HepG2 (cell line): ENCODE data around the gene HIGD1C. TPM values are rescaled to one million over a fixed set of nuclear protein-coding genes. Genes with fewer than 3 reads are reported as not detected.

Experiments
- ATAC-seq: fragments of 200-7000 bp; cut with Tn5 transposase; 3 replicates; pipeline ENCODE4 v1.9.1; 2020; ENCODE audit warnings: mild to moderate bottlenecking, moderate library complexity
- BruUV-seq: library from RNA; stranded (reverse); fragments of 400-500 nt; replicated peaks from 2 replicates; lab custom pipeline; 2021; lab: Mats Ljungman, UMichigan
- CTCF ChIA-PET: fragments of 300-600 bp; formaldehyde crosslinking; extraction: SDS; loops from one replicate; lab custom pipeline; 2021; ENCODE audit warnings: low total read pairs, inconsistent platforms, low intra/inter-chr PET ratio; lab: Yijun Ruan, JAX
- POLR2A ChIA-PET: fragments of 350-600 bp; sonication (Branson Sonifier 250); formaldehyde crosslinking; loops from one replicate; lab custom pipeline; 2020; ENCODE audit warnings: antibody characterized with exemption, inconsistent platforms; lab: Yijun Ruan, JAX
- DNase-seq: peaks from one replicate; pipeline ENCODE4 v3.0.0-alpha.2; 2015; ENCODE audit warnings: low spot score
- FAIRE-seq: peaks from 3 replicates; lab custom pipeline; 2011; peaks lifted over from hg19 to GRCh38; lab: Jason Lieb, UNC
- H2AFZ ChIP-seq: one replicate; pipeline ENCODE4 v1.6.1; 2011; ENCODE audit warnings: low read length, inconsistent platforms
- H3K27ac ChIP-seq: fragments of 300-600 bp; 3 replicates; pipeline ENCODE4 v1.8.0; 2011; ENCODE audit warnings: mixed run types, mild to moderate bottlenecking, mixed read lengths, low read length, inconsistent platforms; ENCODE audit not compliant: insufficient read depth; ENCODE audit errors: extremely low read length
- H3K27me3 ChIP-seq, 2 experiments: fragments of 200-600 bp in 1 of 2; 2 replicates in 1 of 2; 3 replicates in 1 of 2; pipeline versions ENCODE4 v1.6.0 to v1.8.0; 2011; ENCODE audit warnings: low read length in 2 of 2, mild to moderate bottlenecking in 2 of 2, moderate library complexity in 2 of 2, inconsistent platforms in 1 of 2; ENCODE audit not compliant: insufficient read depth in 2 of 2, control insufficient read depth in 1 of 2
- H3K36me3 ChIP-seq, 2 experiments: fragments of 200-600 bp in 1 of 2; replicated peaks in 1 of 2; 2 replicates in 1 of 2; 3 replicates in 1 of 2; pipeline versions ENCODE4 v1.5.1 to v1.8.0; 2011; ENCODE audit warnings: low read length in 2 of 2, inconsistent platforms in 1 of 2; ENCODE audit not compliant: insufficient read depth in 2 of 2, control insufficient read depth in 1 of 2
- H3K4me1 ChIP-seq: 2 replicates; pipeline ENCODE4 v1.5.1; 2012; ENCODE audit warnings: low read length, inconsistent platforms; ENCODE audit not compliant: insufficient read depth
- H3K4me2 ChIP-seq: 2 replicates; pipeline ENCODE4 v1.6.0; 2011; ENCODE audit warnings: low read depth, low read length, inconsistent platforms
- H3K4me3 ChIP-seq, 3 experiments: fragments of 200-600 bp in 1 of 3; sonication (generic), shearing (Covaris generic) in 1 of 3; replicated peaks in 1 of 3; 2 replicates each; pipeline ENCODE4 v1.5.1; 2011 to 2016; ENCODE audit warnings: low read length in 3 of 3, inconsistent platforms in 2 of 3, low read depth in 2 of 3, mild to moderate bottlenecking in 2 of 3, control low read depth in 1 of 3, mixed read lengths in 1 of 3; ENCODE audit not compliant: insufficient read depth in 1 of 3
- H3K79me2 ChIP-seq: one replicate; pipeline ENCODE4 v1.6.1; 2011; ENCODE audit warnings: low read length, inconsistent platforms; ENCODE audit not compliant: insufficient read depth
- H3K9ac ChIP-seq: 2 replicates; pipeline ENCODE4 v1.6.0; 2011; ENCODE audit warnings: mild to moderate bottlenecking, low read depth, low read length, inconsistent platforms; ENCODE audit not compliant: insufficient read depth
- H3K9me3 ChIP-seq: 2 replicates; pipeline ENCODE4 v1.5.1; 2012; ENCODE audit warnings: mild to moderate bottlenecking, low read length
- H4K20me1 ChIP-seq: 2 replicates; pipeline ENCODE4 v1.6.0; 2011; ENCODE audit warnings: inconsistent platforms, mild to moderate bottlenecking, low read length, moderate library complexity; ENCODE audit not compliant: insufficient read depth
- HOXA7 ChIP-seq: sonication (generic); formaldehyde crosslinking; IDR thresholded peaks from 2 replicates; pipeline ENCODE4 v1.8.1; 2022; ENCODE audit warnings: mild to moderate bottlenecking, missing genetic modification reagents, moderate library complexity
- KMT2A ChIP-seq: sonication (generic); formaldehyde crosslinking; IDR thresholded peaks from 2 replicates; pipeline ENCODE4 v1.4.0; 2020; ENCODE audit warnings: missing genetic modification reagents
- ZNF333 ChIP-seq: sonication (generic); formaldehyde crosslinking; IDR thresholded peaks from 2 replicates; pipeline ENCODE4 v1.4.0; 2020; ENCODE audit warnings: mild to moderate bottlenecking, missing genetic modification reagents, borderline replicate concordance
- ZNF33A ChIP-seq: sonication (generic); formaldehyde crosslinking; IDR thresholded peaks from 2 replicates; pipeline ENCODE4 v1.5.1; 2020; ENCODE audit warnings: missing genetic modification reagents, mild to moderate bottlenecking, moderate library complexity, borderline replicate concordance
- ZNF567 ChIP-seq: sonication (generic); formaldehyde crosslinking; IDR thresholded peaks from 2 replicates; pipeline ENCODE4 v1.8.1; 2023; ENCODE audit warnings: mild to moderate bottlenecking, missing genetic modification reagents, borderline replicate concordance
- ZNF772 ChIP-seq: sonication (generic); formaldehyde crosslinking; IDR thresholded peaks from 2 replicates; pipeline ENCODE4 v1.5.0; 2020; ENCODE audit warnings: mild to moderate bottlenecking, missing genetic modification reagents
- ZNF780A ChIP-seq: sonication (generic); formaldehyde crosslinking; IDR thresholded peaks from 2 replicates; pipeline ENCODE4 v1.8.0; 2022; ENCODE audit warnings: mild to moderate bottlenecking, missing genetic modification reagents, moderate library complexity
- ZSCAN21 ChIP-seq: sonication (generic); formaldehyde crosslinking; IDR thresholded peaks from 2 replicates; pipeline ENCODE4 v1.8.0; 2022; ENCODE audit warnings: mild to moderate bottlenecking, missing genetic modification reagents, moderate library complexity, borderline replicate concordance
- WGBS: methylation state at CpG from one replicate; pipeline ENCODE4 v1.1.6; 2017; ENCODE audit warnings: low lambda C conversion rate; 5-methylcytosine and 5-hydroxymethylcytosine counted together
- in situ Hi-C: cut with HindIII; loops from 2 replicates; pipeline ENCODE4 v1.10.0; 2017; ENCODE audit warnings: low pct_unique_long_range_greater_than_20kb; ENCODE audit not compliant: extremely low pct_ligation_motif_present
- intact Hi-C: fragments of 100-400 bp; cut with micrococcal nuclease; formaldehyde crosslinking; loops from one replicate; pipeline ENCODE4 v1.10.0; 2022; ENCODE audit not compliant: unreplicated experiment
- polyA plus RNA-seq, 8 experiments: library from polyadenylated mRNA; depleted of rRNA in 3 of 8; stranded (reverse) in 7 of 8; unstranded in 1 of 8; fragments of >200 nt; fragmentation: Illumina TruSeq in 4 of 8; extraction: Trizol in 4 of 8; gene quantifications; 2 replicates each; pipeline versions ENCODE4 v1.2.1 to v1.2.3, GENCODE V29; 2011 to 2016; ENCODE audit warnings: low read depth in 4 of 8, missing spikeins in 1 of 8, mixed read lengths in 1 of 8; ENCODE audit not compliant: insufficient read depth in 1 of 8
- total RNA-seq, 5 experiments: library from RNA; depleted of rRNA; stranded (reverse); fragments of >200 nt; fragmentation: Illumina TruSeq; extraction: Trizol; gene quantifications; 2 replicates each; pipeline ENCODE4 v1.2.3, GENCODE V29; 2016; ENCODE audit warnings: low read depth in 1 of 5
- TF ChIP-seq, protein P1 (sequence below): sonication (generic); formaldehyde crosslinking; IDR thresholded peaks from 2 replicates; pipeline ENCODE4 v1.4.0; 2020; ENCODE audit warnings: mild to moderate bottlenecking, missing genetic modification reagents
- TF ChIP-seq, protein P2 (sequence below): sonication (generic); formaldehyde crosslinking; IDR thresholded peaks from 2 replicates; pipeline ENCODE4 v1.5.0; 2020; ENCODE audit warnings: missing genetic modification reagents

Gene HIGD1C
- total and polyA plus RNA-seq, 2 of the 13 experiments (the other 11 are each of a cell fraction or from before 2014, with no cell fraction given), result not detected

DNA sequence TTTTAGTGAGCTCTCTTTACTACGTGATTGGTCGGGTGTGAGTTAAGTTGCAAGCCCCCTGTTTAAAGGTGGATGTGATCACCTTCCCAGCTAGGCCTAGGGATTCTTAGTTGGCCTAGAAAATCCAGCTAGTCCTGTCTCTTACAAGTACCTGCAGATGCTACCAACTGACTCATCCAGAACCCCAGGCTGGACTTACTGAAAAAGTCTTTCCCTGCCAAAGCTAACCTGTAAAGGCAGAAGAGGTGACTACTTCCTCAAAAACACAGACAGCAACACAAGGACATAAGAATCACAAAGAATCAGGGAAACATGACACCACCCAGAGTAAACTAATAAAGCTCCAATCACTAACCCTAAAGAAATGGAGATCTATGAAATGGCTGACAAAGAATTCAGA lies 39.1 kb upstream of the HIGD1C start:
- H3K4me3 ChIP-seq, result no peak overlapping the region
- no peak for FAIRE-seq
- no peak for ATAC-seq
- no peaks in the 10 kb centered on the region for H3K27me3 ChIP-seq
- TF ChIP-seq ZNF333 (CRISPR knock-in tag) (no peak), ZNF567 (no peak), ZNF33A (CRISPR knock-in tag) (no peak), HOXA7 (no peak), ZNF780A (CRISPR knock-in tag) (no peak), ZNF772 (no peak), KMT2A (CRISPR knock-in tag) (no peak), ZSCAN21 (CRISPR knock-in tag) (no peak)
- TF ChIP-seq, protein P1, sequence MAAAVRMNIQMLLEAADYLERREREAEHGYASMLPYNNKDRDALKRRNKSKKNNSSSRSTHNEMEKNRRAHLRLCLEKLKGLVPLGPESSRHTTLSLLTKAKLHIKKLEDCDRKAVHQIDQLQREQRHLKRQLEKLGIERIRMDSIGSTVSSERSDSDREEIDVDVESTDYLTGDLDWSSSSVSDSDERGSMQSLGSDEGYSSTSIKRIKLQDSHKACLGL (CRISPR knock-in tag), result no peak
- TF ChIP-seq, protein P2, sequence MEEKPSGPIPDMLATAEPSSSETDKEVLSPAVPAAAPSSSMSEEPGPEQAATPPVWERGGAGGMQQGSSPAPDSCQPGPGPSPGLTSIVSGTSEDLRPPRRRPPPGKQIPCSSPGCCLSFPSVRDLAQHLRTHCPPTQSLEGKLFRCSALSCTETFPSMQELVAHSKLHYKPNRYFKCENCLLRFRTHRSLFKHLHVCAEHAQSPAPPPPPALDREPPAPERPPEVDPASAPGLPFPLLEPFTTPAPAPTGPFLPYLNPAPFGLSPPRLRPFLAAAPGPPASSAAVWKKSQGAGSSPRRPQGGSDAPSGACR (CRISPR knock-in tag), result no peak
- WGBS, result 17% methylated on average over 2 of the region's 2 CpGs
- intact Hi-C loops, result no loop called here
- ChIA-PET POLR2A (interaction anchor here (1.1 kb wide), 1 partner anchor 10 kb away, joined by 3 read pairs; no protein-coding TSS in a partner anchor), CTCF (no interaction called here)
- no peaks in the 10 kb centered on the region for H4K20me1 ChIP-seq
- peaks cover 37% of the 10 kb centered on the region for H3K9me3 ChIP-seq
- no peaks in the 10 kb centered on the region for H3K36me3 ChIP-seq
- H3K27ac ChIP-seq, result no peak overlapping the region
- no peak overlapping the region for H3K9ac ChIP-seq
- no peak overlapping the region for H2AFZ ChIP-seq
- no TSS peak for BruUV-seq
- no peaks in the 10 kb centered on the region for H3K79me2 ChIP-seq
- in situ Hi-C loops, result no loop called here
- DNase-seq, result no peak
- H3K4me1 ChIP-seq, result peaks cover 8% of the 10 kb centered on the region
- no peak overlapping the region for H3K4me2 ChIP-seq
